Suppressor macrophage treated with lipopolysaccharide for 1 hour (primary cell): ENCODE results near the gene PNLDC1.
"Not testable (repeated sequence)": the region's sequence is repeated elsewhere in the genome, so short reads cannot be mapped to it uniquely, and the experiment has no call there.

Experiments
- DNase-seq, 3 donors: peaks; one replicate each; pipeline ENCODE4 v3.0.0-alpha.2; 2020 to 2022

Gene PNLDC1

DNA sequence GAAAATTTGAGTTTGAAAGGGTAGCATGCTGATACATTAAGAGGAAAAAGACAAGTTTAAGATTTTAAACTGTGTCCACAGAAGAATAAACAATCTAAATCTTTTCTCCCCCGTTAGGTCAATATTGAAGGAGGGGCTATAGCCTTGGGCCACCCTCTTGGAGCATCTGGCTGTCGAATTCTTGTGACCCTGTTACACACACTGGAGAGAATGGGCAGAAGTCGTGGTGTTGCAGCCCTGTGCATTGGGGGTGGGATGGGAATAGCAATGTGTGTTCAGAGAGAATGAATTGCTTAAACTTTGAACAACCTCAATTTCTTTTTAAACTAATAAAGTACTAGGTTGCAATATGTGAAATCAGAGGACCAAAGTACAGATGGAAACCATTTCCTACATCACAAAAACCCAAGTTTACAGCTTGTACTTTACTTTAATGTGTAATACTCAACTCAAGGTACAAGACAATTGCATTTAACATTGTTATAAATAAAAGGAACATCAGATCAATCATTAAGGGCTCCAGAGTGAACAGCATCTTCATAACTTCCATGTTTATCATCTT lies 21.5 kb upstream of the PNLDC1 start:
- DNase-seq, result peak in 1 of 3 donors; percentile 1

DNA sequence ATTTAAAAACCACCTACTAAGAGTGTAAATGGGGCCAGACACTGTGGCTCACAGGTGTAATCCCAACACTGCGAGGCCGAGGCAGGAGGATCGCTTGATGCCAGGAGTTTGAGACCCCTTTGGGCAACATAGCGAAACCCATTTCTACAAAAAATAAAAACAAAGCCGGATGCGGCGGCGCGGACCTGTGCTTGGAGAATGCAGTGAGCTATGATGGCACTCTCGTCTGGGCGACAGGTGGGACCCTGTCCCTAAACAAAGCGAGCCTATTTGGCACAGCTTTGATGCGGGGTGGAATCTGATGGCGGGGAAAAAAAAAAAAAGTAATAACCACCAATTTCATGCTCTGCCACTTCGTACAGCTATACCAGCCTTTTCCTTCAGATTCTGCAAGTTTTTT lies 11.8 kb upstream of the PNLDC1 start:
- DNase-seq, result peak in 1 of 3 donors; percentile 1

DNA sequence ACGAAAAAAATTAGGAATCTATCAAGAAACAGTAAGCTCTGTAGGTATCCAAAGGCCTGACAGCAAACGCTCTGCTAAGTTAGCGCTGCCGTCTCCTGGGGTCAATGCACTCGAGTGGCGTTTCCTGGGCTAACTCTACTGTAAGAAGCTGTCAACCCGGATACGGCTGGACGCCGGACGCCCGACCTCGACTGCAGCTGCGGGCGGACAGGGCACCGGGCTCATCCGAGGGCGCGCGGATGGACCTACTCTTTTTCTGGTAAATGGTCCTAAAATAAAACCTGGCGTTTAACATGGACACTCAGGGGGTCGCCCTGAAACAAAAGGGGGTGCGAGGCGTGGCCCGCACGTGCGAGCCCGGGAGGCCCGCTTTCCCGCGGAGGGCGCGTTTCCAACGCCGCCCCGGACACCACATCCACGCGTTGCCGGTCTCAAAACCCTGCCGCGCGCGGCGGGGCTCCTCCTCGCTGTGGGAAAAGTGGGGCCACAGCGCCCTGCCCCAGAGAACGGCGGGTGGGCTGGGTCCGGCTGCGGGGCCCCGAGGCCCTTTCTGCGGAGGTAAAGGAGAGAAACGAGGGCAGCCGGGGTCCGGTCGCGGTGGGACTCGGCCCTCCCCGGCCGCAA lies 11.2 kb upstream of the PNLDC1 start:
- peak; percentile 46 to 61 (median 47) for DNase-seq

DNA sequence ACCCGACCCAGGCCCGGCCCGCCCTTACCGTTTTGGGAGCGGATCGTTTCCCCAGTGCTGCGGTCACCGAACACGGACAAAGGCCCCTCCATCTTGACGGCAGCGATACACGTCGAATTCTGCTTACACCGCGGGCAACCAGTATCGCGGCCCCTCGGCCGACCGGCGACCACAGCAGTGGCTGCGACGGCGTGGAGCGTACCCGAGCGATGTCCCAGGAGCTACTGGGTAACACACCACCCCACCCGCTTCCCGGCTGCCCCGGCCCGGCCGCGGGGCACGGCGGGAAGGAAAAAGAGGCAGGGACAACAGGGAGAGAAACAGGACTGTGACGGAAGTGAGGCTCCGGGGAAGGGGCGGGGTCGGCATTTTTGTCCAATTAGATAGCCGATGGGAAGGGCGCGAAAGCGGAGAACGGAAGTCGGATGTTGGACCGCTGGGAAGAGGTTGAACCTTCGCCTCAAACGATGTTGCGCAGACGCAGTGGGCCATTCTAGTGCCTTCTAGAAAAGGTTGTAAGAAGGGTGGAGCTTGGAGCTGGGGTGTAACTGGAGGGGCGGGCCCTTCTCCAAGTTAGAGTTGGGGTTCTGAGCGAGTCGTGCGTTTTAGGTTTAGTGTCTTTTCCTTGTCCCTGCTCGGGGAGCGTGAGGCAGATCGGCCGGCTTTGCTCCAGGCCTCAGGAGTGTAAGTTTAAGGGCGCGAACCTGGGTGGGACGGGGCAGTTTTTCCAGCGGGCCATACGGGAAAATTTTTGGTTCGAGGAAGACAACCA lies 10.5 kb upstream of the PNLDC1 start, which contains the start of gene TCP1:
TSS of gene TCP1 (minus strand) at position 226 of the 772 bp plus-strand sequence. CDS start at position 92, 134 bp downstream.
- peak; percentile 99 to 100 (median 100) for DNase-seq

DNA sequence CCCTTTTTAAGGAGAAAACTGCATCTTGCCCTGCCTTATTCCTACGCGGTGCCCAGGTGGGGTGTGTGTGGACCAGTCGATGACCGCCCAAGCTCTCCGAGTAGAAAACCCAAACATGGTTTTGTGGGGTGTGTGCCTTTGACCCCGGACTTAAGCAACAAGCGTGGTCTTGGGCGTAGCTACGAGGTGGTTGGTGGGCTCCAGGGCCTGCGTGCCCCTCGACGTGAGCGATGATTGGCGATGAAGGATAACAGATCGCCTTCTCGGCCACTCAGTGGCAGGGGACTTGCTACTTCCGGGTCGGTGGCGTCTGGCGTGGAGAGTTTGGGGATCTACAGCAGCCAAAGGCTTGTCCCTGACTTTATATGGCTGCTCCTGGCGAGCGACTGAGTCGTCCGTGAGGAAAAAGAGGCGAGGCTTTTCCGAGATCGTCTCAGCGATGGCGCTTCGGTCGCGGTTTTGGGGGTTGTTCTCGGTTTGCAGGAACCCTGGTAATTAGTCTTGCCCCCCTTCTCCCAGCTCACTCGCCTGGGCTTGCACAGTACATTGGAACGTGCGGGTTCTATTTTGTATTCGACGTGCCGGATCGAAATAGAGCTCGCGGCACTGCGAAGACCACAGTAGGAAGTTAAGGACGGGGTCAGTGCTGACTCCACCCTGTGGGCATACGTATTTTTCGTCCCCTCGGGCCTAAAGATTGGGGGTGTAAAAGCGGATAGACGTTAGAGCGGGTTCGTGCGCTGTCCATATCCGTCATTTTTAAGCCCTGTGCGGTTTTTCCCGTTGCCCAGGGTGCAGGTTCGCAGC lies 9.7 kb upstream of the PNLDC1 start, which contains the start of gene MRPL18:
TSS of gene MRPL18 (plus strand) at position 319 of the 807 bp plus-strand sequence. CDS start at position 440, 121 bp downstream.
- peak; percentile 95 to 97 (median 95) for DNase-seq

DNA sequence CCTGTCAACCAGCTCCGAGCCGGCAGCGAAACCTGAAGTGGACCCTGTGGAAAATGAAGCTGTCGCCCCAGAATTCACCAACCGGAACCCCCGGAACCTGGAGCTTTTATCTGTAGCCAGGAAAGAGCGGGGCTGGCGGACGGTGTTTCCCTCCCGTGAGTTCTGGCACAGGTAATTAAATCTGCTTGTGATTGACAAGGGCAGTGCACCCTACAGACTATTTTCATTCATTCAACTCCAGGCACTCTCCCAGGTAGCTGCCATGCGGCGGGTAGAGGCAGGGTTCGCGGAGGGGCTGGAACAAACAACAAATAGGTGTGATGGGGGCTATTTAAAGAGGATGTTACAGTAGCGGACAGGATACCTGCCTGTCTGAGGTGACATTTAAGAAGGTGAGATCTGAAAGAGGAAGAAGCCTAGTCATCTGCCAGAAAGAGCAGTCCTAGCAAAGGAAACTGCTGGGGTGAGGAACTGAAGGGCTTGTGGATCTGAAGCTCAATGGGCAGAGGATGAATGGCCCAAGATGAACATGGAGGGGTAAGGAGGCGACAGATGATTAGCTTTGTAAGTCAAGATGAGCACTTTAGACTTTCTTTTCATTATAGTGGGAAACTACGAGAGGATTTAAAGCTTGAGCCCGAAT lies 9.0 kb upstream of the PNLDC1 start:
- DNase-seq, result peak; percentile 26 to 36 (median 30)

DNA sequence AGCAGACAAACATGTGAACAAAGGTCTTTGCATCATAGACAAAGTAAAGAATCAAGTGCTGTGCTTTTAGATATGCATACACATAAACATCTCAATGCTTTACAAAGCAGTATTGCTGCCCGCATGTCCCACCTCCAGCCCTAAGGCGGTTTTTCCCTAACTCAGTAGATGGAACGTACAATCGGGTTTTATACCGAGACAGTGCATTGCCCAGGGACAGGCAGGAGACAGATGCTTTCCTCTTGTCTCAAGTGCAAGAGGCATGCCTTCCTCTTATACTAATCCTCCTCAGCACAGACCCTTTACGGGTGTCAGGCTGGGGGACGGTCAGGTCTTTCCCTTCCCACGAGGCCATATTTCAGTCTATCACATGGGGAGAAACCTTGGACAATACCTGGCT lies 5.1 kb upstream of the PNLDC1 start:
- not testable (repeated sequence) for DNase-seq

DNA sequence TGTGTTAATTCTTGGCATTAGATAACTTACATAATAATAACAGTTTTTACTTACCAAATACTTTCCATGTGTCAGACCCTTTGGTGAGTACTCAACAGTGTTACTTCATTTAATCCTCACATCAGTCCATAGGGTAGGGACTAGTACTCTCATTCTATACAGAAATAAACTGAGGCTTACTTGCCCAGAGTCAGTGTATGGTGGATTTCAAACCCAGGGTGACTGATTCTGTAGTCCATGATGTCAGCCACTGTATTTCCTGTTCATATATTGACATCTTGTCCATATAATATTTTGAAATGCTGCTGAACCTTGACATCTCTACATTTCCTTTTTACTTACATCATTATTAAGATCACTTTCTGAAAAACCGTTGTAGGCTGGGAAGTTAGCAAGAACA lies 2.5 kb upstream of the PNLDC1 start:
- DNase-seq, result no peak

DNA sequence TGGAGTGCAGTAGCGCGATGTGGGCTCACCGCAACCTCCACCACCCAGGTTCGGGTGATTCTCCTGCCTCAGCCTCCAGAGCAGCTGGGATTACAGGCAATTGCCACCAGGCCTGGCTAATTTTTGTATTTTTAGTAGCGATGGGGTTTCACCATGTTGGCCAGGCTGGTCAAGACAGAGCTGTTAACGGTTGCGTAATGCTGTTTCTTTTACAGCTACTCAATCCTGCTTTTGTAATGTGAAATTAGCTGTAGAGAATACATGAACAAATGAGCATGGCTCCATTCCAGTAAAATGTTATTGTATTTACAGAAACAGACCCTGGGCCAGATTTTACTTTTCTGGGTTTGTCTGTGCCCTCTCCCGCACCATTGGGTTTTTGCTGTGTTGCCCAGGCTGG lies 1.9 kb downstream of the PNLDC1 start:
- peak in 1 of 3 donors; percentile 22 for DNase-seq

DNA sequence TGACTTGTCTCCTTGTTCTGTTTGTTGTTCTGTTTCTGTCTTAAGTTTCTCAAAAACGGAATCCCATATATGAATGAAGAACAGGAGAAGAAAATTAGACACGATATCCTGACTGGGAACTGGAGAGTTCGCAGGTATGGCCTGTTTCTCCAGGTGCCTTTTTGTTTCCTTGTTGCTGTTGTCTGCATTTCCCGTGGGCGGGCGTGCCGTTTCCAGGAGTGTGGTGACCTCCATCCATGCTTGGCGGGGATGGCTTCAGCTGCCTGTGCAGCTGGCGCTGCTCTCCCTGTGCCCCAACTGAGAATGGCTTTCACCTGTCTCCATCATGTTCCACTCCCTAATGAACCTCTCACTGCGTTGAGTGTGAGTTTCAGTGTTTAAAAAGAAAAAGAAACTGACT lies 4.4 kb downstream of the PNLDC1 start:
- no peak for DNase-seq

DNA sequence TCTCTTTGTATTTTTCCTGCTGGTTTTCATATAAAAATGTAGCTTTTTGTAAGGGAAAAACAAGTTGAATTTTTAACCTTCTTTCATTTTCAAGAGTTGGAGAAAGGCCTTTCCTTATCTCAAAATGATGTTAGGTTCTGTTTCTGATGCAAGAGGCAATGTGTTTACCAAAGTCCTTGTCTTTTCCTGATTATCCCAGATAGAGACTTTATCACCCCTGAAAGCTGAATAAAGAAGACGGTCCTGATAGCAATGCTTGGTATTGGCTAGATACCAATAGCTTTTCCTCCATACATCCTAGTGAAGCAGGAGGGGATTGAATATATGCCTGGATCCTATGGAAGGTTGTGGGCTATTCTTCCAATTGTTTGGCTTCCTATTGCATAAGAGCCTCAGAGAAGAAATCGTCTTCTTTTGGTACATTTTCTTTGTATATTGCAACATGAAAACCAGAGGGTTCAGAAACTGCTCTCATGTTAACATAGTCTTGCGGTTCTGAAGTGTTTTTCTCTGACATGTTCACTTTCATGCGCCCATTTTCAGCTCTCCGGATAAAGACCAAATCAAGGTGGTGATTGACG lies 5.5 kb downstream of the PNLDC1 start:
- no peak for DNase-seq

DNA sequence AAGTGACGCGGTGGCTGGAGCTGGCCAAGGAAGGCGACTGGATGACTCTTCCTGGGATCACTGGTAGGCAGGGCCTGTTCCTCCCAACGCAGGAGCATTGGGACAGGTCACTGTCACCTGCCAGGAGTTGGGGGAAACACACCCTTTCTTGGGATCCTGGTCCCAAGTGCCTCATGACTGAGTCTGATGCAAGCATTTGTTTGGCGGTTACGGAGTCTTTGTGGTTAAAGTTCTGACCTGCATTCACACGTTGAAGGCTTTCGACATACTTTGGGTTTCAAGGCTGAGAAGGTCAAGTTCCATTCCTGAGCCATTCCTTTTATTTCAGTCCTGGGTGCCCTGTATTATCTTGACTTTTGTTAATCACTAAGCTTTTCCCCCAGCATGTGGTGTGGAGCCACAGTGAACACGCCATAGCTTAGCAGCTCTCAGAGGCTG lies 6.0 kb downstream of the PNLDC1 start:
- no peak for DNase-seq

DNA sequence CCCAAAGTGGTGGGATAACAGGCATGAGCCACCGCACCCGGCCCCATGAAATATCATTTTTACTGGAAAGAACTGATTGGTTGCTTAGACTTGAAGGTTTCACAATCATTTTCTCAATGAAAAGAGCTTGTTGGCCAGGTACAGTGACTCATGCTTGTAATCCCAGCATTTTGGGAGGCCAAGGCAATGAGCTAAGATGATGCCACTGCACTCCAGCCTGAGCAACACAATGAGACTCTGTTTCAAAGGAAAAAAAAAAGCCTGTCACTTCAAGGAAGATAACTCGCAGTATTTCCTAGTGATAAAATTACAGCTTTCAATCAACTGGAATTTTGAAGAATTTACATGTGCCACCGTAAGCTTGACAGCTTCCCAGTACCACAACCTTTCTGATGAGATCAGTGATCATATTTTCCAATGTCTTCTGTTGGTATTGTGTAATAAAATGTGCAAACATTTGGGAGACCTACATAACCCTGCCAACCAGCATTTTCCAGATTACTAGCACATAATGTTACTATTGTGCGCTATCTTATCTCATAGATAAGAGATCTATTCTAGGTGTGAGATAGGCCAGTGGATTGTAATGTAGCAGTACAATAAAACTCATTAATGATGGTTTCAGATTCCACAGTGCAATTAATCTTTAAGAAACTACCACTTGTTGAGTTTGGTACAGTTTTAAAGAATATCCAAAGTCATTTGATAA lies 7.2 kb downstream of the PNLDC1 start:
- no peak for DNase-seq

DNA sequence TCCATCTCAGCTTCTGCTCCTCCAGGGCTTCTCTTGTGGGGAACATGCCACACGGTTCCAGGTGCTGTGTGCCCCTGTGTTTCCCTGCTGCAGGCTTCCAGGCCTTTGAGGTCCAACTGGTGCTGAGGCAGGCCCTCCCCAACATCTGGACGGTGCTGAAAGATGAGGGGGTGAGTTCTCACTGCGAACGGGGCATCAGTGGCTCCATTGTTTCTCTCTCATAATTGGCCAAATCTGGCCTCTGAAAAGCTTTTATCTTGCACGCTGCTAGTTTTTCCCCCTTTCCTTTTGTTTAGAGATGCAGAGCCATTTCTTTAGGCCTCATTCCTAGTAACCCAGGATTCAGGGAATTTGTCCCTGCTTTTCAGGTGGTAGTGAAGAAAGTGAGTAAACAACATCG lies 8.6 kb downstream of the PNLDC1 start:
- DNase-seq, result no peak

DNA sequence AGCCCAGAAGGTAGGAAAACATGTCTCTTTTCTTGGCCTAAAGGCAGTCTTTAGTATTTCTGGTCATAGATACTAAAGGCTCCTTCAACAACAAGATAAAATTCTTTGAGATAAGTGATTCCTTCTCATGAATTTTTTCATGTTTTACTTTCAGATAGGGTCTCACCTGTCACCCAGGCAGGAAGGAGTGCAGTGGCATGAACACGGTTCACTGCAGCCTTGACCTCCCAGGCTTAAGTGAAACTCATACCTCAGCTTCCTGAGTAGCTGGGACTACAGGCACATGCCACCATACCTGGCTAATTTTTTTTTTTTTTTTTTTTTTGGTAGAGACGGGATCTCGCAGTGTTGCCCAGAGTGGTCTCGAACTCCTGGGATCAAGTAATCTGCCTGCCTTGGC lies 9.1 kb downstream of the PNLDC1 start:
- DNase-seq, result no peak

DNA sequence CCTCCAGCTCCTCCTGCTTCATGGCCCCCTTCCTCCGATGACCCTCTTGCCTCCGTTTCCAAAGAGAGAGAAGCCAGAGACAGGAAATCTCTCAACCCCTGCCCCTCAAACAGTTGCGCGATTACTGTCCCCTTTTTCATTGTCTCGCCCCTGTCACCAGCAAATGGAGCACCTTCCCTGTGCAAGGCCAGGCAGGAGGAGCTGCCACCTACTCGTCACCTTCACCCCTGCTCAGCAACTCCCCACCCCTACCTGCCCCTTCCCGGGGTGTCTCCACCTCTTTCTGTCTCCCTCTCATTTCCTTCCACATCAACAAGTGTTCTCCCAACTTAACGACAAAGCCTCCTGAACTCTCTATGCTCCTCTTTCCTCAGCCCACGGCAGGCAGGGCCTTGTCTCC lies 13.7 kb downstream of the PNLDC1 start:
- DNase-seq, result no peak

DNA sequence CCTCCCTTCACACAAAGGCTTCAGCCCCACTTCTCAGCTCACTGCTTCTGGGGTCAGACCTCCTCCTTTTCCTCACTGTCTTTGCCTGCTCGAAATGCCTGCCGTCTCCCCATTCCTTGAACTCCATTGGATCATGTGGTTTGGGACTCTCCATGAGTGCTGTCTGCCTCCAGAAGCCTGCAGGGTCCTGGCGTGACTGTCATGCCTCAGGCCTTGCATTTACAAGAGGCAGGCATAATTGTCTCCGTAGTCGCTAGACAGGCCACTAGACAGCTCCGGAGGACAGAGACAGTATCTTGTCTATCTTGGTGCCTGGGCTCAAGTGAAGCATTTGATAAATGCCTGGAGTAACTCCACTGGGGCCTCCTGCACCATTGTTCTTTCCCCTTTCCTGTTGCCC lies 15.3 kb downstream of the PNLDC1 start:
- DNase-seq, result no peak

DNA sequence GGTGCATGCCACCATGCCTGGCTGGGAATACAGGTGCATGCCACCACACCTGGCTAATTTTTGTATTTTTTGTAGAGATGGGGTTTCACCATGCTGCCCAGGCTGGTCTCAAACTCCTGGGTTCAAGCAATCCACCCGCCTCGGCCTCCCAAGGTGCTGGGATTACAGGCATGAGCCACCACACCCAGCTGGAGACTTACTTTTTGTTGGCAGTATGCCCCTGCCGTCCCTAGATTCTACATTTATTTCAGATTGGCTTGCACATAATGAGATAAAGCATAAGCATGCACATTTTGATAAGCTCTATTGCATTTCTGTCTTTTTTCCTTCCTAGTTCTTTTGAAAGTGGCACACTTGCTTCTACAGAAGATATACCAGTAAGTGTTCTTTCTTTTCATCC lies 16.7 kb downstream of the PNLDC1 start:
- not testable (repeated sequence) for DNase-seq

DNA sequence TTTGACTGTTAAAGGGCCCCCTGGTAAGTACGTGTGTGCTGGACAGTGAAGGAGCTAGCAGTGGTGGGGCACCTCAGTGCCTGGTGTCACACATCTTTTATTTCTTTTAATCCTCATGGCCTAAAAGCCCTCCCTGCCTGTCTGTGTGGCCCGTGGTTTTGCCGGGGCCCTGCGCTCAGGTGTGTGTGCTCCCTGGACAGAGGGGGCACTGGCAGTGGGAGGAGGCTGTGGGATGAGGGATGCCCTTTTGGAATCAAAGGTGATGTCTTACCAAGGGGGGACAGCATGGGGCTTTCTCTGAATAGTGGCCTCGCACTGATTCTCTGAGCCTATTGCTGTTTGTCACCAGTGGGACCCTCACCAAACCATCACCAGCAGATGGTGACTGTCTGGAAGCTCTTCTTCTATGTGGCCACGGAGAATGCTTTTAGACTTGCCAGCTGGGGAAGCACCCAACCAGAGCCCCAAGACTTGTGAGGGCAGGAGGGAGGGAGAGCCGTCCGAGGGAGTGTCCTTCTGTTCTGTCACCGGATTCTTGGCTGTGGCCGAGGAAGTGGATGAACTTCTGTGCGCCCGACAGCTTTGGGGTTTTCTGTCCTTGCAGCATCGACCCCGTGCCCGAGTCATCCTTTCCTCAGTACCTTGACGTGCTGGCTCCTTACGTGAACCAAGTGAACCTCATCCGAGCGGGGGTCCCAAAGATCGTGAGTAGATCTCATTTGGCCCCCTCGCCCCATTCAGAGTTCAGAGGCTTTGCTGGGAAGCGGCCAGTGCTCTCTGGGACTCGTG lies 18.1 kb downstream of the PNLDC1 start:
- DNase-seq, result peak; percentile 36 to 48 (median 43)

DNA sequence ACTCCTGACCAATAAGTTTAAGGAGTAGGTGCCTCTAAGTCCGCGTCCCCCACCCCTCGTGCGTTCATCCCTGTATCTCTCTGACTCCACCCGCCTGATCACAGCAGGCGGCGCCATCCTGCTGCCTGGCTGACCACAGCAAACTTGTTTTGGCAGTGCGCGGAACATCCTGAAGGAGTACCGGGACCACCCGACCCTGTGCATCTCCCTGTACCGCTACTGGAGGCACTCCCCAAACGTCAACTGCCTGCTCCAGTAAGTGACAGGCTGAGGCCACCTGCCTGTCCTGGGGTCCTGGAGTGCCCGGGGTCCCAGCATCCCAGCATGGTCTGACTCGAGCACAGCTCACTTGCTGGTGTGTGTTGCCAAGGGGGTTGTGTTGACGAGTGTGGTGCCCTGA lies 19.0 kb downstream of the PNLDC1 start:
- no peak for DNase-seq
